ENCODE measurements around the gene CIB1.

Gene CIB1

GRCh38 chr15:90243943-90244639 lies 10.3 kb upstream of the CIB1 start:
- no peak for TF ChIP-seq Cebpa-rat (IDR thresholded peaks at IDR 0.05)
- Histone ChIP-seq H3K9ac (no peak overlapping the region), H3K9me3 (no peaks in the 10 kb centered on the region), H4K20me1 (no peaks in the 10 kb centered on the region), H3K4me1 (peaks cover 4% of the 10 kb centered on the region), H3K4me3 (no peak overlapping the region), H3K27me3 (peaks cover 3% of the 10 kb centered on the region; the same call in 1 of the 2 replicates), H3K4me2 (no peak overlapping the region), H3K27ac (no peak overlapping the region), H3K36me3 (peaks cover 19% of the 10 kb centered on the region)

- no peaks in the 10 kb centered on the region for H4K20me1 ChIP-seq
- no peak overlapping the region for H3K9ac ChIP-seq
- peaks cover 39% of the 10 kb centered on the region for H3K36me3 ChIP-seq
- no peak for TF ChIP-seq Cebpa-rat (IDR thresholded peaks at IDR 0.05)
- H3K27ac ChIP-seq = no peak overlapping the region
- no peaks in the 10 kb centered on the region for H3K9me3 ChIP-seq
- H3K4me2 ChIP-seq = no peak overlapping the region
- H3K4me3 ChIP-seq = no peak overlapping the region
- H3K27me3 ChIP-seq = no peaks in the 10 kb centered on the region
- no peaks in the 10 kb centered on the region for H3K4me1 ChIP-seq
Measured at GRCh38 chr15:90241343-90242192, 7.8 kb upstream of the CIB1 start.

GRCh38 chr15:90240856-90241255 lies 7.1 kb upstream of the CIB1 start:
- H3K36me3 ChIP-seq = peaks cover 44% of the 10 kb centered on the region
- H3K9me3 ChIP-seq = no peaks in the 10 kb centered on the region
- no peaks in the 10 kb centered on the region for H3K4me1 ChIP-seq
- TF ChIP-seq Cebpa-rat (IDR thresholded peaks at IDR 0.05) = no peak
- H3K4me2 ChIP-seq = no peak overlapping the region
- H3K27me3 ChIP-seq = no peaks in the 10 kb centered on the region
- no peak overlapping the region for H3K9ac ChIP-seq
- no peak overlapping the region for H3K4me3 ChIP-seq
- H3K27ac ChIP-seq = no peak overlapping the region
- no peaks in the 10 kb centered on the region for H4K20me1 ChIP-seq

GRCh38 chr15:90239371-90239770 lies 5.6 kb upstream of the CIB1 start:
- H3K9ac ChIP-seq = no peak overlapping the region
- no peak for TF ChIP-seq Cebpa-rat (IDR thresholded peaks at IDR 0.05)

GRCh38 chr15:90234096-90234988 lies 601 bp upstream of the CIB1 start, which contains the start of gene GDPGP1:
Gene GDPGP1 (plus strand): TSS chr15:90234209. CDS start chr15:90240909, 6,700 bp downstream.
- Histone ChIP-seq H3K27ac (peak within 1 kb of the TSS; percentile 78), H3K4me1 (peaks cover 47% of the 10 kb centered on the region), H3K9me3 (no peaks in the 10 kb centered on the region), H3K9ac (peak within 1 kb of the TSS; percentile 81), H4K20me1 (peaks cover 27% of the 10 kb centered on the region), H3K27me3 (no peaks in the 10 kb centered on the region), H3K4me2 (peak within 1 kb of the TSS; percentile 94), H3K4me3 (peak within 1 kb of the TSS; percentile 87), H3K36me3 (peaks cover 42% of the 10 kb centered on the region)
- TF ChIP-seq Cebpa-rat (IDR thresholded peaks at IDR 0.05) = no peak

More at GRCh38 chr15:90239371-90239770, 5.6 kb upstream of the CIB1 start:
- Histone ChIP-seq H3K27ac (no peak overlapping the region), H3K9me3 (no peaks in the 10 kb centered on the region), H3K4me2 (no peak overlapping the region), H3K4me1 (peaks cover 8% of the 10 kb centered on the region), H3K4me3 (no peak overlapping the region), H3K36me3 (peaks cover 44% of the 10 kb centered on the region), H4K20me1 (no peaks in the 10 kb centered on the region), H3K27me3 (no peaks in the 10 kb centered on the region)

- TF ChIP-seq Cebpa-rat (IDR thresholded peaks at IDR 0.05) = no peak
- Histone ChIP-seq H3K27me3 (no peaks in the 10 kb centered on the region), H3K9me3 (no peaks in the 10 kb centered on the region), H3K4me3 (peak overlapping the region; percentile 87), H4K20me1 (peaks cover 34% of the 10 kb centered on the region), H3K4me2 (peak overlapping the region; percentile 94), H3K9ac (peak overlapping the region; percentile 81), H3K36me3 (peaks cover 45% of the 10 kb centered on the region), H3K27ac (peak overlapping the region; percentile 78), H3K4me1 (peaks cover 47% of the 10 kb centered on the region)
Measured at GRCh38 chr15:90232941-90233386, 777 bp downstream of the CIB1 start.

- Histone ChIP-seq H3K9me3 (no peaks in the 10 kb centered on the region), H3K36me3 (peaks cover 45% of the 10 kb centered on the region), H3K27ac (peak overlapping the region; percentile 78; the same call in 1 of the 2 replicates), H3K4me3 (peak overlapping the region; percentile 87), H3K27me3 (no peaks in the 10 kb centered on the region), H4K20me1 (peaks cover 34% of the 10 kb centered on the region), H3K9ac (peak overlapping the region; percentile 81; the same call in 1 of the 2 replicates), H3K4me1 (peaks cover 47% of the 10 kb centered on the region), H3K4me2 (peak overlapping the region; percentile 94)
- no peak for TF ChIP-seq Cebpa-rat (IDR thresholded peaks at IDR 0.05)
Measured at GRCh38 chr15:90232196-90232595, 1.5 kb downstream of the CIB1 start.

GRCh38 chr15:90231028-90232017 lies 2.4 kb downstream of the CIB1 start:
- Histone ChIP-seq H3K27ac (peak overlapping the region; percentile 78), H3K9ac (peak overlapping the region; percentile 47), H4K20me1 (peaks cover 34% of the 10 kb centered on the region), H3K4me3 (peak overlapping the region; percentile 87), H3K36me3 (peaks cover 48% of the 10 kb centered on the region), H3K4me2 (peak overlapping the region; percentile 94), H3K9me3 (no peaks in the 10 kb centered on the region), H3K4me1 (peaks cover 47% of the 10 kb centered on the region), H3K27me3 (no peaks in the 10 kb centered on the region)
- TF ChIP-seq Cebpa-rat (IDR thresholded peaks at IDR 0.05) = no peak
